ENCODE data around the gene CST9. TPM values are rescaled to one million over a fixed set of nuclear protein-coding genes. Genes with fewer than 3 reads are reported as not detected.

The CST9 gene
- polyA plus RNA-seq, 1 donor (not counting 4 experiments of a cell fraction or from before 2014, with no cell fraction given): not detected

- no peak overlapping the region for H3K4me3 ChIP-seq (ENCODE audit: control insufficient read depth in 2 of 3, extremely low read depth in 1 of 3, insufficient read depth in 2 of 3, low read depth in 1 of 3, low read length in 3 of 3)
- H3K79me2 ChIP-seq (ENCODE audit: control insufficient read depth, insufficient read depth, low read length): no peaks in the 10 kb centered on the region
- no peak overlapping the region for H3K4me2 ChIP-seq (ENCODE audit: control insufficient read depth, extremely low read depth, insufficient read depth, low read depth, low read length)
- H3K9ac ChIP-seq (ENCODE audit: control insufficient read depth, extremely low read depth, insufficient read depth, low read length): no peak overlapping the region
- H3K4me1 ChIP-seq (ENCODE audit: control insufficient read depth, extremely low read depth, insufficient read depth, low read length): peaks cover 43% of the 10 kb centered on the region
- TF ChIP-seq EZH2 (IDR thresholded peaks at IDR 0.05; ENCODE audit: low read length) (no peak), CTCF (optimal IDR thresholded peaks at IDR 0.05 in 1 of 3, IDR thresholded peaks at IDR 0.05 in 1 of 3, conservative IDR thresholded peaks at IDR 0.05 in 1 of 3; ENCODE audit: extremely low read depth in 1 of 3, insufficient read depth in 2 of 3, low read length in 3 of 3) (no peak)
- H3K9me3 ChIP-seq (ENCODE audit: control insufficient read depth, low read depth, low read length): no peaks in the 10 kb centered on the region
- no peak overlapping the region for H2AFZ ChIP-seq (ENCODE audit: control insufficient read depth, low read length)
- H3K27me3 ChIP-seq (ENCODE audit: control insufficient read depth, extremely low read depth, insufficient read depth, low read length): no peaks in the 10 kb centered on the region
- no peak for FAIRE-seq
- dilution Hi-C loops (cut with MboI; ENCODE audit: extremely low pct_ligation_motif_present, low sequenced_read_pairs): no loop called here
- no peak overlapping the region for H3K27ac ChIP-seq (ENCODE audit: control insufficient read depth, insufficient read depth, low read length)
- peaks cover 3% of the 10 kb centered on the region for H3K9me1 ChIP-seq (ENCODE audit: control insufficient read depth, extremely low read depth, insufficient read depth, low read length)
- H4K20me1 ChIP-seq (ENCODE audit: control insufficient read depth, extremely low read depth, insufficient read depth, low read length): no peaks in the 10 kb centered on the region
- no peaks in the 10 kb centered on the region for H3K36me3 ChIP-seq (ENCODE audit: control insufficient read depth in 2 of 2, extremely low read depth in 1 of 2, insufficient read depth in 2 of 2, low read length in 2 of 2)
- no peak for DNase-seq (ENCODE audit: low read depth, low spot score)
Observed at GRCh38 chr20:23585808-23586734, 19.6 kb downstream of the CST9 start.

GRCh38 chr20:23585449-23585807, 20.3 kb downstream of the CST9 start:
- Histone ChIP-seq H3K79me2 (ENCODE audit: control insufficient read depth, insufficient read depth, low read length) (no peaks in the 10 kb centered on the region), H3K9me1 (ENCODE audit: control insufficient read depth, extremely low read depth, insufficient read depth, low read length) (peaks cover 3% of the 10 kb centered on the region), H3K27ac (ENCODE audit: control insufficient read depth, insufficient read depth, low read length) (no peak overlapping the region), H3K36me3 (ENCODE audit: control insufficient read depth in 2 of 2, extremely low read depth in 1 of 2, insufficient read depth in 2 of 2, low read length in 2 of 2) (no peaks in the 10 kb centered on the region), H4K20me1 (ENCODE audit: control insufficient read depth, extremely low read depth, insufficient read depth, low read length) (no peaks in the 10 kb centered on the region), H3K4me1 (ENCODE audit: control insufficient read depth, extremely low read depth, insufficient read depth, low read length) (peaks cover 43% of the 10 kb centered on the region), H3K9me3 (ENCODE audit: control insufficient read depth, low read depth, low read length) (no peaks in the 10 kb centered on the region), H2AFZ (ENCODE audit: control insufficient read depth, low read length) (no peak overlapping the region), H3K4me2 (ENCODE audit: control insufficient read depth, extremely low read depth, insufficient read depth, low read depth, low read length) (no peak overlapping the region), H3K27me3 (ENCODE audit: control insufficient read depth, extremely low read depth, insufficient read depth, low read length) (no peaks in the 10 kb centered on the region), H3K9ac (ENCODE audit: control insufficient read depth, extremely low read depth, insufficient read depth, low read length) (no peak overlapping the region), H3K4me3 (ENCODE audit: control insufficient read depth in 2 of 3, extremely low read depth in 1 of 3, insufficient read depth in 2 of 3, low read depth in 1 of 3, low read length in 3 of 3) (no peak overlapping the region)
- dilution Hi-C loops (cut with MboI; ENCODE audit: extremely low pct_ligation_motif_present, low sequenced_read_pairs): no loop called here
- no peak for FAIRE-seq
- TF ChIP-seq EZH2 (IDR thresholded peaks at IDR 0.05; ENCODE audit: low read length) (no peak), CTCF (optimal IDR thresholded peaks at IDR 0.05 in 1 of 3, IDR thresholded peaks at IDR 0.05 in 1 of 3, conservative IDR thresholded peaks at IDR 0.05 in 1 of 3; ENCODE audit: extremely low read depth in 1 of 3, insufficient read depth in 2 of 3, low read length in 3 of 3) (no peak)
- no peak for DNase-seq (ENCODE audit: low read depth, low spot score)
